WTC11 (cell line): Measurements from ENCODE around the gene SENP3.

Source experiments
- CREB1 ChIP-seq: sonication (generic); formaldehyde crosslinking; IDR thresholded peaks from 2 replicates; pipeline ENCODE4 v1.8.0; 2023; ENCODE audit warnings: mild to moderate bottlenecking, missing genetic modification reagents
- CTCF ChIP-seq: fragments of 200-600 bp; IDR thresholded peaks from 2 replicates; pipeline ENCODE4 v1.8.0; 2022; ENCODE audit warnings: antibody characterized with exemption
- E2F1 ChIP-seq: sonication (generic); formaldehyde crosslinking; IDR thresholded peaks from 2 replicates; pipeline ENCODE4 v1.8.0; 2022; ENCODE audit warnings: mild to moderate bottlenecking, missing genetic modification reagents
- E2F5 ChIP-seq: sonication (generic); formaldehyde crosslinking; IDR thresholded peaks from 2 replicates; pipeline ENCODE4 v1.8.1; 2022; ENCODE audit warnings: mild to moderate bottlenecking, moderate library complexity, missing genetic modification reagents
- ESRRA ChIP-seq: sonication (generic); formaldehyde crosslinking; IDR thresholded peaks from 2 replicates; pipeline ENCODE4 v1.8.1; 2022; ENCODE audit warnings: mild to moderate bottlenecking, missing genetic modification reagents, borderline replicate concordance
- GABPB1 ChIP-seq: sonication (generic); formaldehyde crosslinking; IDR thresholded peaks from 2 replicates; pipeline ENCODE4 v1.8.1; 2023; ENCODE audit warnings: mild to moderate bottlenecking, missing genetic modification reagents
- JUN ChIP-seq: sonication (generic); formaldehyde crosslinking; IDR thresholded peaks from 2 replicates; pipeline ENCODE4 v1.8.0; 2023; ENCODE audit warnings: mild to moderate bottlenecking, missing genetic modification reagents
- TEAD4 ChIP-seq: sonication (generic); formaldehyde crosslinking; IDR thresholded peaks from 2 replicates; pipeline ENCODE4 v1.8.0; 2022; ENCODE audit warnings: mild to moderate bottlenecking, missing genetic modification reagents
- ZBTB21 ChIP-seq: sonication (generic); formaldehyde crosslinking; IDR thresholded peaks from 2 replicates; pipeline ENCODE4 v1.8.1; 2023; ENCODE audit warnings: mild to moderate bottlenecking, missing genetic modification reagents, borderline replicate concordance
- ZNF219 ChIP-seq: sonication (generic); formaldehyde crosslinking; IDR thresholded peaks from 2 replicates; pipeline ENCODE4 v1.8.0; 2023; ENCODE audit warnings: missing genetic modification reagents, mild to moderate bottlenecking, borderline replicate concordance
- ZNF263 ChIP-seq: sonication (generic); formaldehyde crosslinking; IDR thresholded peaks from 2 replicates; pipeline ENCODE4 v1.8.1; 2022; ENCODE audit warnings: low read depth, mild to moderate bottlenecking, moderate library complexity, missing genetic modification reagents
- ZNF423 ChIP-seq: fragments of 250-450 bp; sonication (Bioruptor Pico); IDR thresholded peaks from 2 replicates; pipeline ENCODE4 v2.1.2; 2022; ENCODE audit warnings: mild to moderate bottlenecking, moderate library complexity
- ZNF671 ChIP-seq: fragments of 250-450 bp; sonication (Bioruptor Pico); IDR thresholded peaks from 2 replicates; pipeline ENCODE4 v1.8.0; 2021; ENCODE audit warnings: mild to moderate bottlenecking
- TF ChIP-seq, protein P1 (sequence below): sonication (generic); formaldehyde crosslinking; IDR thresholded peaks from 2 replicates; pipeline ENCODE4 v1.8.0; 2022; ENCODE audit warnings: mild to moderate bottlenecking, missing genetic modification reagents

- TF ChIP-seq CTCF (no peak), TEAD4 (CRISPR knock-in tag) (no peak), CREB1 (CRISPR knock-in tag) (no peak), E2F5 (CRISPR knock-in tag) (no peak), ZBTB21 (no peak), ZNF671 (no peak), ESRRA (CRISPR knock-in tag) (no peak), JUN (no peak), ZNF219 (CRISPR knock-in tag) (no peak), ZNF423 (CRISPR knock-in tag) (no peak), E2F1 (no peak), ZNF263 (CRISPR knock-in tag) (no peak), GABPB1 (CRISPR knock-in tag) (no peak)
- TF ChIP-seq, protein P1, sequence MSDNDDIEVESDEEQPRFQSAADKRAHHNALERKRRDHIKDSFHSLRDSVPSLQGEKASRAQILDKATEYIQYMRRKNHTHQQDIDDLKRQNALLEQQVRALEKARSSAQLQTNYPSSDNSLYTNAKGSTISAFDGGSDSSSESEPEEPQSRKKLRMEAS (CRISPR knock-in tag): no peak
These were observed 16.8 kb upstream of the SENP3 start for GRCh38 chr17:7544911-7545310.
